ENCODE measurements around the gene PLIN5. TPM values are rescaled to one million over a fixed set of nuclear protein-coding genes. Genes with fewer than 3 reads are reported as not detected.

The PLIN5 gene
- total and polyA plus RNA-seq, 2 of the 8 experiments (the other 6 are each of a cell fraction or from before 2014, with no cell fraction given), result 2.0 to 2.5 TPM

DNA sequence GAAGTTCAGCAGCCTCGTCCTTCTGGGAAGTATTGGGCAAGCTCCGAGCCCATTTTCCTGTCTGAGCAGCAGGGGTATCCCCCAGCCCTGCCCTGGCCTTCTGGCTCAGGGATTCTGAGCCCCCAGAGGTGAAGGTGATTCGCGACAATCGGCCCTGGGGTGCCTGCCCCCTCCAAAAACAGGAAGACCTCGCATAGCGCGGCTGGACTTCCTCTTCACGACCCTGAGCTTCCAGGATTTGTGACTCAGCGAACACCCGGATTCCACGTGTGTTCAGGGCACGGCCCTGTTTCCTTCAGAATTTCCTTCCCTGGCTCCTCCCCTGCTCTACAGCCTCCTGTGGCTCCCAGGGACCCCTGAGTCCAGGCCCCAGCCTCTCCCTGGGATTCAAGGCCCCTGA lies 24.5 kb upstream of the PLIN5 start, which contains the start of gene SEMA6B:
Gene SEMA6B, minus strand, starts transcription at position 116 of the 400 bp plus-strand sequence. CDS start 1,227 bp downstream, outside the sequence.
- Histone ChIP-seq H3K14ac (ENCODE audit: insufficient read length) (no peak within 1 kb of the TSS), H3K36me3 (ENCODE audit: control insufficient read depth in 2 of 4, insufficient read depth in 4 of 4, low read length in 3 of 4) (peaks cover 0 to 12% (median 7%) of the 10 kb centered on the region in 4 experiments; a peak in 4 of 8 replicates), H3K4me2 (ENCODE audit: insufficient read depth in 1 of 2, low read depth in 2 of 2, low read length in 2 of 2) (no peak within 1 kb of the TSS), H2BK120ac (replicated peaks; ENCODE audit: low read depth, low read length) (no peak within 1 kb of the TSS), H4K5ac (ENCODE audit: insufficient read length, low read depth, low read length) (no peak within 1 kb of the TSS), H2AFZ (ENCODE audit: low read length) (no peak within 1 kb of the TSS), H2BK5ac (ENCODE audit: low read depth, low read length) (no peak within 1 kb of the TSS), H2BK15ac (ENCODE audit: low read length) (no peak within 1 kb of the TSS), H4K8ac (ENCODE audit: extremely low read depth, insufficient read depth, low read length) (no peak within 1 kb of the TSS), H2BK12ac (ENCODE audit: low read depth, low read length) (no peak within 1 kb of the TSS), H3K79me1 (ENCODE audit: low read depth, low read length) (peaks cover 2% of the 10 kb centered on the region; the same call in 1 of the 2 replicates), H3K18ac (ENCODE audit: extremely low read depth, low read length) (no peak within 1 kb of the TSS), H3K23me2 (ENCODE audit: low read depth, low read length) (no peaks in the 10 kb centered on the region), H4K20me1 (replicated peaks in 1 of 2; ENCODE audit: control insufficient read depth in 1 of 2, insufficient read depth in 2 of 2, low read length in 2 of 2) (peaks cover 17 to 22% of the 10 kb centered on the region in 2 experiments), H3K23ac (ENCODE audit: insufficient read length) (no peak within 1 kb of the TSS), H3K4ac (replicated peaks; ENCODE audit: insufficient read length, low read depth, low read length) (no peak within 1 kb of the TSS), H3K27me3 (replicated peaks in 1 of 4; ENCODE audit: control insufficient read depth in 3 of 4, extremely low read depth in 1 of 4, insufficient read depth in 3 of 4, low read length in 3 of 4) (no peaks in the 10 kb centered on the region), H2AK5ac (ENCODE audit: low read depth, low read length) (no peak within 1 kb of the TSS), H3K9me3 (ENCODE audit: insufficient read depth in 2 of 2, low read depth in 1 of 2, low read length in 1 of 2) (no peaks in the 10 kb centered on the region), H4K91ac (replicated peaks; ENCODE audit: insufficient read length, low read length) (no peak within 1 kb of the TSS), H3K27ac (ENCODE audit: low read depth, low read length) (no peak within 1 kb of the TSS), H3K4me3 (ENCODE audit: extremely low read depth in 1 of 4, insufficient read depth in 2 of 4, low read depth in 3 of 4, low read length in 4 of 4) (no peak within 1 kb of the TSS), H3K79me2 (ENCODE audit: control insufficient read depth in 1 of 2, insufficient read depth in 2 of 2, low read length in 2 of 2) (no peaks in the 10 kb centered on the region), H2BK20ac (ENCODE audit: low read length) (no peak within 1 kb of the TSS), H3K56ac (replicated peaks; ENCODE audit: insufficient read length, low read depth, low read length) (no peak within 1 kb of the TSS), H3K9ac (replicated peaks in 1 of 4; ENCODE audit: extremely low read depth in 1 of 4, low read depth in 3 of 4, low read length in 3 of 4) (no peak within 1 kb of the TSS), H3K4me1 (replicated peaks in 1 of 4; ENCODE audit: control insufficient read depth in 3 of 4, insufficient read depth in 4 of 4, low read length in 3 of 4) (peaks cover 0 to 7% (median 3%) of the 10 kb centered on the region in 4 experiments; a peak in 3 of 7 replicates)
- FAIRE-seq (no peak), DNase-seq (ENCODE audit: low read depth in 1 of 2, low spot score in 2 of 2) (no peak)
- ChIA-PET POLR2A (ENCODE audit: partially characterized antibody) (interaction anchor here (1.6 kb wide), 1 partner anchor 14 kb away, joined by 3 read pairs; no protein-coding TSS in a partner anchor), CTCF (ENCODE audit: partially characterized antibody) (interaction anchor here (0.8 to 3.6 kb wide), 15 partner anchors 9 to 76 kb away, joined by 3 to 23 read pairs (median 5); partner anchors contain the start of gene PLIN5)
- WGBS, 2 experiments (ENCODE audit: extremely low coverage in 1 of 2, insufficient coverage in 1 of 2, insufficient read length in 1 of 2, insufficient replicate concordance in 2 of 2, low coverage in 1 of 2, low lambda C conversion rate in 2 of 2, missing lambda C conversion rate in 1 of 2), result 93% methylated on average over 13 of the region's 13 CpGs; no CpG with 5 or more reads in 1 of the 2 experiments
- TF ChIP-seq SAP30 (IDR thresholded peaks at IDR 0.05; ENCODE audit: insufficient read depth, insufficient replicate concordance, low read length) (no peak), ATF2 (IDR thresholded peaks at IDR 0.05; ENCODE audit: low read length) (no peak), CTBP2 (IDR thresholded peaks at IDR 0.05; ENCODE audit: borderline replicate concordance, insufficient read depth, insufficient read length, low read length) (no peak), SIRT6 (IDR thresholded peaks at IDR 0.05; ENCODE audit: low read length) (no peak)
- TF ChIP-seq, protein P1, sequence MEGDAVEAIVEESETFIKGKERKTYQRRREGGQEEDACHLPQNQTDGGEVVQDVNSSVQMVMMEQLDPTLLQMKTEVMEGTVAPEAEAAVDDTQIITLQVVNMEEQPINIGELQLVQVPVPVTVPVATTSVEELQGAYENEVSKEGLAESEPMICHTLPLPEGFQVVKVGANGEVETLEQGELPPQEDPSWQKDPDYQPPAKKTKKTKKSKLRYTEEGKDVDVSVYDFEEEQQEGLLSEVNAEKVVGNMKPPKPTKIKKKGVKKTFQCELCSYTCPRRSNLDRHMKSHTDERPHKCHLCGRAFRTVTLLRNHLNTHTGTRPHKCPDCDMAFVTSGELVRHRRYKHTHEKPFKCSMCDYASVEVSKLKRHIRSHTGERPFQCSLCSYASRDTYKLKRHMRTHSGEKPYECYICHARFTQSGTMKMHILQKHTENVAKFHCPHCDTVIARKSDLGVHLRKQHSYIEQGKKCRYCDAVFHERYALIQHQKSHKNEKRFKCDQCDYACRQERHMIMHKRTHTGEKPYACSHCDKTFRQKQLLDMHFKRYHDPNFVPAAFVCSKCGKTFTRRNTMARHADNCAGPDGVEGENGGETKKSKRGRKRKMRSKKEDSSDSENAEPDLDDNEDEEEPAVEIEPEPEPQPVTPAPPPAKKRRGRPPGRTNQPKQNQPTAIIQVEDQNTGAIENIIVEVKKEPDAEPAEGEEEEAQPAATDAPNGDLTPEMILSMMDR (IDR thresholded peaks at IDR 0.05; ENCODE audit: control extremely low read depth in 1 of 3, insufficient read depth in 1 of 3, low read depth in 1 of 3, low read length in 3 of 3), result no peak
